ENCODE data around the gene GDPD5.

DNA sequence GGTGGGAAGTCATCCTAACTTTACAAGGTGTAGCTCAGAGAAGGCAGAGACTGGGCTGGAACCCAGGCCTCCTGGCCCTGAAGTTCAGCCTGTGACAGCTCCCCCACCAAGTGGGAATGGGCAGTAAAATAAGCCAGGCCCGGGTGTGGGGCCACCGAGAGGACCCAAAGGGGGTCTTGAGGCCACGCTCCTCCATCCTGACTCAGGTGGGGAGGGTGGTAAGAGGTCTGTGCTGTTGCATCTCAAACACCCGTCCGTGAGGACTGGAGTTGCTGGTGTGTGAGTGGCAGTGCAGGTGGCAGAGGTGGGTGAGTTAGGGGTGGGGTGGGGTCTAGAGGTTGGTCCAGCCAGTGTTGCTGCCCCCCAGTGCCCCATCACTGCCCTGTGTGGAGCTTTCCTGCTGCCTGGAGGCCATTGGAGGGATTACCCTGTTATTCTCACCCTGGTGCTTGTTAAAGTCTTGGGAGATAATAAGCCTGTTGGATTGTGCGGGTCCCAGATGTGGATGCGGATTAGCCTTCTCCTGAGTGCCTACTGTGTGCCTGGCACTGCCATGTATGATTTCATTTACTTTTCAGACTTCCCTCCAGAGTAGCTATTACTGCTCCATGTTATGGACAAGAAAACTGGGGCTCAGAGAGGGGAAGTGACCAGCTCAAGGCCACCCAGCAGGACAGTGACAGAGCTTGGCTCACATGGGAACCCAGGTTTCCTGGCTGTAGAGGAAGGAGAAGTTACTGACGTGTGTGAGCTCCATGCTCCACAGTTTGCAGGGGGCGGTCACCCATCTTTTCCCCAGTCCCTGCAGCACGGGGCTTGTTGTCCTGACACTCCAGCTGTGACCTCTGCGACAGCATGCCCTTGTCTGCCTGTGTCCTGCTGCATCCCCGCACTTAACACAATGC lies 49.2 kb upstream of the GDPD5 start:
- TF ChIP-seq POLR2A (IDR thresholded peaks at IDR 0.05) (no peak), EP300 (IDR thresholded peaks at IDR 0.05) (no peak), POLR2AphosphoS5 (IDR thresholded peaks at IDR 0.05) (no peak)
- TF ChIP-seq, protein P1, sequence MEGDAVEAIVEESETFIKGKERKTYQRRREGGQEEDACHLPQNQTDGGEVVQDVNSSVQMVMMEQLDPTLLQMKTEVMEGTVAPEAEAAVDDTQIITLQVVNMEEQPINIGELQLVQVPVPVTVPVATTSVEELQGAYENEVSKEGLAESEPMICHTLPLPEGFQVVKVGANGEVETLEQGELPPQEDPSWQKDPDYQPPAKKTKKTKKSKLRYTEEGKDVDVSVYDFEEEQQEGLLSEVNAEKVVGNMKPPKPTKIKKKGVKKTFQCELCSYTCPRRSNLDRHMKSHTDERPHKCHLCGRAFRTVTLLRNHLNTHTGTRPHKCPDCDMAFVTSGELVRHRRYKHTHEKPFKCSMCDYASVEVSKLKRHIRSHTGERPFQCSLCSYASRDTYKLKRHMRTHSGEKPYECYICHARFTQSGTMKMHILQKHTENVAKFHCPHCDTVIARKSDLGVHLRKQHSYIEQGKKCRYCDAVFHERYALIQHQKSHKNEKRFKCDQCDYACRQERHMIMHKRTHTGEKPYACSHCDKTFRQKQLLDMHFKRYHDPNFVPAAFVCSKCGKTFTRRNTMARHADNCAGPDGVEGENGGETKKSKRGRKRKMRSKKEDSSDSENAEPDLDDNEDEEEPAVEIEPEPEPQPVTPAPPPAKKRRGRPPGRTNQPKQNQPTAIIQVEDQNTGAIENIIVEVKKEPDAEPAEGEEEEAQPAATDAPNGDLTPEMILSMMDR (IDR thresholded peaks at IDR 0.05), result peak in 1 of 6 experiments; percentile 16
